Right renal cortex interstitium (tissue), 3 donors: ENCODE measurements around the gene RALA. TPM values are rescaled to one million over a fixed set of nuclear protein-coding genes. Genes with fewer than 3 reads are reported as not detected.
"Not testable (repeated sequence)": the region's sequence is repeated elsewhere in the genome, so short reads cannot be mapped to it uniquely, and the experiment has no call there.

Source experiments
- DNase-seq, 3 donors: peaks; one replicate each; pipeline ENCODE4 v3.0.0-alpha.2; 2013; ENCODE audit warnings: low read depth in 3 of 3, low spot score in 2 of 3
- polyA plus RNA-seq, 3 donors: library from polyadenylated mRNA; unstranded; fragments of 120-200 nt; gene quantifications; one replicate each; pipeline ENCODE4 v1.2.1, GENCODE V29; 2013; ENCODE audit not compliant: insufficient read length in 3 of 3

Gene RALA
- polyA plus RNA-seq, 3 donors, result 75.3 to 85.1 (median 75.9) TPM

GRCh38 chr7:39644170-39644569 is 20.8 kb downstream of the RALA start:
- DNase-seq, result no peak

GRCh38 chr7:39645482-39646407 is 22.4 kb downstream of the RALA start:
- no peak for DNase-seq

- DNase-seq, result no peak
Measured at GRCh38 chr7:39647816-39648215, 24.4 kb downstream of the RALA start.

GRCh38 chr7:39650676-39651075 is 27.3 kb downstream of the RALA start:
- DNase-seq, result no peak

GRCh38 chr7:39651265-39651664 is 27.9 kb downstream of the RALA start:
- no peak for DNase-seq

- DNase-seq, result no peak
Measured at GRCh38 chr7:39656415-39656814, 33.0 kb downstream of the RALA start.

GRCh38 chr7:39659356-39660013 is 36.1 kb downstream of the RALA start:
- DNase-seq, result no peak

- no peak for DNase-seq
Measured at GRCh38 chr7:39661960-39662359, 38.6 kb downstream of the RALA start.

- no peak for DNase-seq
Measured at GRCh38 chr7:39663263-39663662, 39.9 kb downstream of the RALA start.

GRCh38 chr7:39664057-39664456 is 40.7 kb downstream of the RALA start:
- DNase-seq, result no peak

- DNase-seq, result no peak
Measured at GRCh38 chr7:39664585-39664984, 41.2 kb downstream of the RALA start.

GRCh38 chr7:39666562-39666961 is 43.2 kb downstream of the RALA start:
- DNase-seq, result no peak

- DNase-seq, result no peak
Measured at GRCh38 chr7:39667341-39667923, 44.1 kb downstream of the RALA start.

GRCh38 chr7:39668280-39668679 is 44.9 kb downstream of the RALA start:
- DNase-seq, result not testable (repeated sequence)

GRCh38 chr7:39670052-39670451 is 46.7 kb downstream of the RALA start:
- no peak for DNase-seq

- no peak for DNase-seq
Measured at GRCh38 chr7:39670934-39671333, 47.6 kb downstream of the RALA start.

- no peak for DNase-seq
Measured at GRCh38 chr7:39672176-39672575, 48.8 kb downstream of the RALA start.

- no peak for DNase-seq
Measured at GRCh38 chr7:39673868-39674267, 50.5 kb downstream of the RALA start.

GRCh38 chr7:39674406-39674805 is 51.0 kb downstream of the RALA start:
- no peak for DNase-seq

- DNase-seq, result no peak
Measured at GRCh38 chr7:39676346-39676745, 53.0 kb downstream of the RALA start.

- no peak for DNase-seq
Measured at GRCh38 chr7:39678930-39679709, 55.7 kb downstream of the RALA start.
